Middle frontal gyrus (tissue), 1 donor: ENCODE data around the gene GARRE1.
"Not testable (repeated sequence)": the region's sequence is repeated elsewhere in the genome, so short reads cannot be mapped to it uniquely, and the experiment has no call there.

ENCODE experiments used
- DNase-seq: peaks from one replicate; pipeline ENCODE4 v3.0.0-alpha.2; 2015; ENCODE audit warnings: low spot score; ENCODE audit errors: extremely low spot score

GARRE1 gene

GRCh38 chr19:34257559-34257924, 3.2 kb downstream of the GARRE1 start:
- no peak for DNase-seq

- DNase-seq, result no peak
These were observed 5.2 kb downstream of the GARRE1 start for GRCh38 chr19:34259367-34260095.

GRCh38 chr19:34260771-34261173, 6.4 kb downstream of the GARRE1 start:
- no peak for DNase-seq

- DNase-seq, result no peak
These were observed 7.2 kb downstream of the GARRE1 start for GRCh38 chr19:34261334-34262109.

GRCh38 chr19:34263745-34264237, 9.4 kb downstream of the GARRE1 start:
- no peak for DNase-seq

GRCh38 chr19:34265221-34265650, 10.9 kb downstream of the GARRE1 start:
- no peak for DNase-seq

GRCh38 chr19:34269081-34269480, 14.7 kb downstream of the GARRE1 start:
- no peak for DNase-seq

- no peak for DNase-seq
These were observed 15.1 kb downstream of the GARRE1 start for GRCh38 chr19:34269489-34269888.

- DNase-seq, result no peak
These were observed 15.7 kb downstream of the GARRE1 start for GRCh38 chr19:34269968-34270621.

- no peak for DNase-seq
These were observed 18.8 kb downstream of the GARRE1 start for GRCh38 chr19:34273121-34273520.

GRCh38 chr19:34274284-34274826, 20.0 kb downstream of the GARRE1 start:
- DNase-seq, result no peak

GRCh38 chr19:34274827-34275625, 20.7 kb downstream of the GARRE1 start:
- no peak for DNase-seq

GRCh38 chr19:34275705-34276104, 21.4 kb downstream of the GARRE1 start:
- no peak for DNase-seq

- no peak for DNase-seq
These were observed 22.3 kb downstream of the GARRE1 start for GRCh38 chr19:34276614-34277013.

GRCh38 chr19:34277244-34277643, 22.9 kb downstream of the GARRE1 start:
- DNase-seq, result no peak

- DNase-seq, result no peak
These were observed 24.4 kb downstream of the GARRE1 start for GRCh38 chr19:34278783-34279182.

- not testable (repeated sequence) for DNase-seq
These were observed 27.1 kb downstream of the GARRE1 start for GRCh38 chr19:34281444-34281843.

GRCh38 chr19:34282611-34283519, 28.5 kb downstream of the GARRE1 start:
- no peak for DNase-seq

GRCh38 chr19:34284505-34284904, 30.2 kb downstream of the GARRE1 start:
- no peak for DNase-seq

GRCh38 chr19:34287662-34288140, 33.3 kb downstream of the GARRE1 start:
- DNase-seq, result no peak
